ENCODE measurements around the gene TAB2.

The TAB2 gene

DNA sequence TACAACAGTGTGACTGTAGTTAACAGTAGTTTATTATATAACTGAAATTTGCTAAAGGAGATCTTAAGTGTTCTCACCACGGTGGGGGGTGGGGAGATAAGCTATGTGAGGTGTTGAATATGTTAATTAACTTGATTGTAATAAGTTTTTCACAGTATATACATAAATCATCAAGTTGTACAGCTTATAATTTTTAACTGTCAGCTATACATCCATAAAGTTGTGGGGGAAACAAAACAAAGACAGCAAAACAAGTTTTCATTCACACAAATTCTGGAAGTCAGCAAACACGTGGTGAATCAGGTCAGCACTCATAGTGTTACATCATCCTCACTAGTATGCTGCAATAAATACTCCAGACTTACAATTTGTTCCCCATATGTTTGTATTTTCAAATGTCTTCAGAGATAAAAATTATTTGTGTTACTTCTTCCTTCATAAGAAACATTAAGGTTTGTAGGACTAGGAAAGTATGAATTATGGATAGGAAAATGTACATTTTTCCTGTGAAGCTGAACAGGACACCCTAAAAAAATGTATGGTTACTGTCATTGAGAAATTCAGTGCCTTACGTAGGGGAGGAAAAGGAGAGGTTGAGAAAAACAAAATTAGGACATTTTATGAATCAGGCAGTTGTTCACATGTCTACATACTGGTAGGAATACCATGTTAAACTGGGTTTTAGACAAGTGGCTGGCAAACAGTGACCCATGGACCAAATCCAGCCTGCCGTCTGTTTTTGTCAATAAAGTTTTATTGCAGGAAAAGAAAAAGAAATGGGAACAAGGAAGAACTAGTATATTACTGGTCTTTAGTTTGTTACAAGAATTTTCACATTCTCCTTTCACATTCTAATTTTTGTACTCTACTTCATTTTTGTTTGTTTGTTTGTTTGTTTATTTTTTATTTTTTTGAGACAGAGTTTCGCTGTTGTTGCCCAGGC lies 88.6 kb downstream of the TAB2 start:
- no peak for TF ChIP-seq TCF12 (IDR thresholded peaks at IDR 0.05; ENCODE audit: low read depth)
- TF ChIP-seq, protein P1, sequence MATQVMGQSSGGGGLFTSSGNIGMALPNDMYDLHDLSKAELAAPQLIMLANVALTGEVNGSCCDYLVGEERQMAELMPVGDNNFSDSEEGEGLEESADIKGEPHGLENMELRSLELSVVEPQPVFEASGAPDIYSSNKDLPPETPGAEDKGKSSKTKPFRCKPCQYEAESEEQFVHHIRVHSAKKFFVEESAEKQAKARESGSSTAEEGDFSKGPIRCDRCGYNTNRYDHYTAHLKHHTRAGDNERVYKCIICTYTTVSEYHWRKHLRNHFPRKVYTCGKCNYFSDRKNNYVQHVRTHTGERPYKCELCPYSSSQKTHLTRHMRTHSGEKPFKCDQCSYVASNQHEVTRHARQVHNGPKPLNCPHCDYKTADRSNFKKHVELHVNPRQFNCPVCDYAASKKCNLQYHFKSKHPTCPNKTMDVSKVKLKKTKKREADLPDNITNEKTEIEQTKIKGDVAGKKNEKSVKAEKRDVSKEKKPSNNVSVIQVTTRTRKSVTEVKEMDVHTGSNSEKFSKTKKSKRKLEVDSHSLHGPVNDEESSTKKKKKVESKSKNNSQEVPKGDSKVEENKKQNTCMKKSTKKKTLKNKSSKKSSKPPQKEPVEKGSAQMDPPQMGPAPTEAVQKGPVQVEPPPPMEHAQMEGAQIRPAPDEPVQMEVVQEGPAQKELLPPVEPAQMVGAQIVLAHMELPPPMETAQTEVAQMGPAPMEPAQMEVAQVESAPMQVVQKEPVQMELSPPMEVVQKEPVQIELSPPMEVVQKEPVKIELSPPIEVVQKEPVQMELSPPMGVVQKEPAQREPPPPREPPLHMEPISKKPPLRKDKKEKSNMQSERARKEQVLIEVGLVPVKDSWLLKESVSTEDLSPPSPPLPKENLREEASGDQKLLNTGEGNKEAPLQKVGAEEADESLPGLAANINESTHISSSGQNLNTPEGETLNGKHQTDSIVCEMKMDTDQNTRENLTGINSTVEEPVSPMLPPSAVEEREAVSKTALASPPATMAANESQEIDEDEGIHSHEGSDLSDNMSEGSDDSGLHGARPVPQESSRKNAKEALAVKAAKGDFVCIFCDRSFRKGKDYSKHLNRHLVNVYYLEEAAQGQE (IDR thresholded peaks at IDR 0.05; ENCODE audit: low read depth) = no peak
- TF ChIP-seq RAD21 (IDR thresholded peaks at IDR 0.05; ENCODE audit: low read depth) = no peak
- TF ChIP-seq EGR1 (IDR thresholded peaks at IDR 0.05) = no peak
- no peak for TF ChIP-seq YY1 (IDR thresholded peaks at IDR 0.05; ENCODE audit: low read depth)
- TF ChIP-seq CREB1 (IDR thresholded peaks at IDR 0.05; ENCODE audit: low read depth) = no peak
- no peak for TF ChIP-seq TEAD4 (IDR thresholded peaks at IDR 0.05)
- TF ChIP-seq EP300 (IDR thresholded peaks at IDR 0.05; ENCODE audit: borderline replicate concordance) = no peak
- TF ChIP-seq, protein P2, sequence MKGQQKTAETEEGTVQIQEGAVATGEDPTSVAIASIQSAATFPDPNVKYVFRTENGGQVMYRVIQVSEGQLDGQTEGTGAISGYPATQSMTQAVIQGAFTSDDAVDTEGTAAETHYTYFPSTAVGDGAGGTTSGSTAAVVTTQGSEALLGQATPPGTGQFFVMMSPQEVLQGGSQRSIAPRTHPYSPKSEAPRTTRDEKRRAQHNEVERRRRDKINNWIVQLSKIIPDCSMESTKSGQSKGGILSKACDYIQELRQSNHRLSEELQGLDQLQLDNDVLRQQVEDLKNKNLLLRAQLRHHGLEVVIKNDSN (IDR thresholded peaks at IDR 0.05) = no peak
- TF ChIP-seq, protein P3, sequence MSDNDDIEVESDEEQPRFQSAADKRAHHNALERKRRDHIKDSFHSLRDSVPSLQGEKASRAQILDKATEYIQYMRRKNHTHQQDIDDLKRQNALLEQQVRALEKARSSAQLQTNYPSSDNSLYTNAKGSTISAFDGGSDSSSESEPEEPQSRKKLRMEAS (IDR thresholded peaks at IDR 0.05) = no peak
- TF ChIP-seq ZBTB7A (IDR thresholded peaks at IDR 0.05; ENCODE audit: low read depth) = no peak
- TF ChIP-seq TAF1 (IDR thresholded peaks at IDR 0.05; ENCODE audit: low read depth) = no peak
- no peak for TF ChIP-seq NFIC (IDR thresholded peaks at IDR 0.05)

DNA sequence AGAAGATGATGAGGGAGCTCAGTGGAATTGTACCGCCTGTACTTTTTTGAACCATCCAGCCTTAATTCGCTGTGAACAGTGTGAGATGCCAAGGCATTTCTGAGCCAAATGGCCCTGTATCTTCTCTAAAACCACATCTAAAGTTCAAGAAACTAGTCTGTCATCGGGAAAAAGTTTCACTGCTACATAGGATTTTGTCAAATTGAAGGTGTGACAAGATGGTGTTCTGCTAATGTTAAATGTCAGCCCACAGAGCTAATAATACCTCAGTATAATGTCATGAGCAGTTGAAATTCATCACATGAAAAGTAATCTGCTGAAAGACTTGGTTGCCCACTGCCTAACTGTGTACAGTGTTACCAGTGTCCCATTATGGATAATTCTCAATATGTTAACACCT lies 92.1 kb downstream of the TAB2 start:
- no peak for TF ChIP-seq YY1 (IDR thresholded peaks at IDR 0.05; ENCODE audit: low read depth)
- TF ChIP-seq CEBPB (IDR thresholded peaks at IDR 0.05) = no peak
- TF ChIP-seq EGR1 (IDR thresholded peaks at IDR 0.05) = no peak
- TF ChIP-seq, protein P3 (IDR thresholded peaks at IDR 0.05) = no peak
- TF ChIP-seq TEAD4 (IDR thresholded peaks at IDR 0.05) = no peak
- TF ChIP-seq, protein P1 (IDR thresholded peaks at IDR 0.05; ENCODE audit: low read depth) = no peak
- TF ChIP-seq TAF1 (IDR thresholded peaks at IDR 0.05; ENCODE audit: low read depth) = no peak
- TF ChIP-seq CREB1 (IDR thresholded peaks at IDR 0.05; ENCODE audit: low read depth) = no peak
- no peak for TF ChIP-seq FOXM1 (IDR thresholded peaks at IDR 0.05; ENCODE audit: borderline replicate concordance, low read depth)
- TF ChIP-seq, protein P2 (IDR thresholded peaks at IDR 0.05) = no peak

DNA sequence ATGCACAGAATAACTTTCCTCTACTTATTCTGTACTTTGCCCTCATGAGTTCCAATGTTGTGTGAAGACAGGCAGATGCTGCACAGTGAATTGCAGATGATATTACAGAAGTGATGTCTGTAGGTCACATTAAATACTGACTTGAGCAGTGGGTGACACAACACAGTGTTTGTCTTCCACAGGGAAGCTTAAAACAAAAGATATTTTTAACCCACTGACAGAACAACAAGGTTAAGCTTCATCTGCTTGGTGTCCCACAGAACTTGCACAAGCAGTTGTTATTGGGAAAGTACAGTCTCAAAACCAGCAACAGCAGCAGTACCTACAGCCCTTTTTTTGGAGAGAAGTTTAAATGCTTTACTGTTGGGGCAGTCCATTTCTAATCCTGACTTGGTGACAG lies 93.0 kb downstream of the TAB2 start:
- TF ChIP-seq ZBTB7A (IDR thresholded peaks at IDR 0.05; ENCODE audit: low read depth) (no peak), RAD21 (IDR thresholded peaks at IDR 0.05; ENCODE audit: low read depth) (no peak), EGR1 (IDR thresholded peaks at IDR 0.05) (no peak), TAF1 (IDR thresholded peaks at IDR 0.05; ENCODE audit: low read depth) (no peak), TCF12 (IDR thresholded peaks at IDR 0.05; ENCODE audit: low read depth) (no peak), CREB1 (IDR thresholded peaks at IDR 0.05; ENCODE audit: low read depth) (no peak), FOXM1 (IDR thresholded peaks at IDR 0.05; ENCODE audit: borderline replicate concordance, low read depth) (no peak), TEAD4 (IDR thresholded peaks at IDR 0.05) (no peak), CEBPB (IDR thresholded peaks at IDR 0.05) (no peak), NFIC (IDR thresholded peaks at IDR 0.05) (no peak)
- TF ChIP-seq, protein P1 (IDR thresholded peaks at IDR 0.05; ENCODE audit: low read depth) = no peak
- TF ChIP-seq, protein P2 (IDR thresholded peaks at IDR 0.05) = no peak

Measured in Ishikawa (cell line).